Prostate gland (tissue), 2 donors: ENCODE measurements around the gene USP22.

ENCODE experiments used
- POLR2A ChIP-seq: fragments of 450-650 bp; IDR thresholded peaks from one replicate; pipeline ENCODE4 v1.6.1; 2016; ENCODE audit warnings: antibody characterized with exemption, mild to moderate bottlenecking
- POLR2AphosphoS5 ChIP-seq: sonication (generic); formaldehyde crosslinking; IDR thresholded peaks from one replicate; pipeline ENCODE4 v1.6.1; 2017; ENCODE audit warnings: antibody characterized with exemption
- TF ChIP-seq, protein P1 (sequence below), 4 experiments: fragments of 200-600 bp in 2 of 4; fragments of 450-650 bp in 2 of 4; sonication (generic) in 2 of 4; IDR thresholded peaks; 1 replicate in 3 of 4; 2 replicates in 1 of 4; pipeline ENCODE4 v1.5.1; 2016 to 2019; ENCODE audit warnings: antibody characterized with exemption in 4 of 4, mild to moderate bottlenecking in 2 of 4, moderate library complexity in 2 of 4

GRCh38 chr17:21010705-21011596, 31.9 kb downstream of the USP22 start:
- TF ChIP-seq, protein P1, sequence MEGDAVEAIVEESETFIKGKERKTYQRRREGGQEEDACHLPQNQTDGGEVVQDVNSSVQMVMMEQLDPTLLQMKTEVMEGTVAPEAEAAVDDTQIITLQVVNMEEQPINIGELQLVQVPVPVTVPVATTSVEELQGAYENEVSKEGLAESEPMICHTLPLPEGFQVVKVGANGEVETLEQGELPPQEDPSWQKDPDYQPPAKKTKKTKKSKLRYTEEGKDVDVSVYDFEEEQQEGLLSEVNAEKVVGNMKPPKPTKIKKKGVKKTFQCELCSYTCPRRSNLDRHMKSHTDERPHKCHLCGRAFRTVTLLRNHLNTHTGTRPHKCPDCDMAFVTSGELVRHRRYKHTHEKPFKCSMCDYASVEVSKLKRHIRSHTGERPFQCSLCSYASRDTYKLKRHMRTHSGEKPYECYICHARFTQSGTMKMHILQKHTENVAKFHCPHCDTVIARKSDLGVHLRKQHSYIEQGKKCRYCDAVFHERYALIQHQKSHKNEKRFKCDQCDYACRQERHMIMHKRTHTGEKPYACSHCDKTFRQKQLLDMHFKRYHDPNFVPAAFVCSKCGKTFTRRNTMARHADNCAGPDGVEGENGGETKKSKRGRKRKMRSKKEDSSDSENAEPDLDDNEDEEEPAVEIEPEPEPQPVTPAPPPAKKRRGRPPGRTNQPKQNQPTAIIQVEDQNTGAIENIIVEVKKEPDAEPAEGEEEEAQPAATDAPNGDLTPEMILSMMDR (IDR thresholded peaks at IDR 0.05) = no peak
- TF ChIP-seq POLR2AphosphoS5 = no peak
- no peak for TF ChIP-seq POLR2A
